IPS DF 19.7 (cell line): ENCODE measurements around the gene NPHP3.

Source experiments
- DNase-seq: peaks from one replicate; pipeline ENCODE4 v3.0.0-alpha.2; 2013; ENCODE audit warnings: low read depth, low spot score

The NPHP3 gene

DNA sequence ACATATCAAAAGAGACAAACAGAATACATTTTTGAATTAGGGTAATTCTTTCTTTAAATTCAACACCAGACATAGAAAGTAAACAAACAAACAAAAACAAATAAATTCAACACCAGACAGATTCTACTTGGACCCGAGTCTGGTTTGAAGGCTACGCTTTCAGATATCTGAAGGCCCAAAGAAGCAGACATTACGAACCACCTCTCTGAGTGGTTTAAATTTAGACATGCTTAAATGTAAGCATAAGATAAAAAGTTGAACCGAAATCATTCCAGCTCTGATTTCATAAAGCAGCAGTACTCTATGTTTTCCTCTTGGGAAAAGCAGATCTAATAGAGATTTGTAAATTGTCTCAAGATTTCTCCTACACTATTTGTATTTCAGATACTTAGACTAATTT, 32.2 kb downstream of the NPHP3 start:
- DNase-seq, result no peak

DNA sequence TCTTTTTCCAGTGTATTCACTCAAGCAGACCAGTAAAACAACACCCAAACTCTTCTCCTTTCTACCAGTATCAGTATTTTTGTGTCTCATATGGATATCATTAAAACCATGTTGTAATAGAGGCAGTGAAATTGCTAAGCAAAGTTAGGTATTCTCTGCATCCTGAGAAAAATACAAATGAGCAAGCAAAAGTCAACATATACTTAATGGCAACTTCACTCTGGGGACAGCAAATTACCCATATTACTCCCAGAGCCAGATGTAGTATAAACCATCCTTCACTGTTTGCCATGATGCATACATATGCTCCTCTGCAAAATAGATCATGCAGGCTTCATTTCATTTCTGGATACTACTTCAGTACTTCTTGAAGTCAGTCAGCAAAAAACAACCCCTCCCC, 40.0 kb downstream of the NPHP3 start:
- DNase-seq, result no peak

DNA sequence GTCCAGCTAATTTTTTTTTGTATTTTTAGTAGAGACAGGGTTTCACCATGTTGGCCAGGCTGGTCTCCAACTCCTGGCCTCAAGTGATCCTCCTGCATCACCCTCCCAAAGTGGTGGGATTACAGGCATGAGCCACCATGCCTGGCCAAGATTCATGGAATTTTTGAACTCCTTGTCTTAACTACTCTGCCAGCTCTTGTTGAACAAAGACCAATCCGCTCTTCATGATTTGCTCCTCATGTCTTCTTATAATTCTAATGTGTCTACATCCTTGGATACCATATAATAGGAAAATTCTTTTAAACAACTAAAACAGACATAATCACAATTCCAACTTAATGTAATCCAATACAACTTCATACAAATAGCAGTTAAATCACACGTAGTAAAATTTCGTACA, 40.8 kb downstream of the NPHP3 start:
- DNase-seq, result no peak

DNA sequence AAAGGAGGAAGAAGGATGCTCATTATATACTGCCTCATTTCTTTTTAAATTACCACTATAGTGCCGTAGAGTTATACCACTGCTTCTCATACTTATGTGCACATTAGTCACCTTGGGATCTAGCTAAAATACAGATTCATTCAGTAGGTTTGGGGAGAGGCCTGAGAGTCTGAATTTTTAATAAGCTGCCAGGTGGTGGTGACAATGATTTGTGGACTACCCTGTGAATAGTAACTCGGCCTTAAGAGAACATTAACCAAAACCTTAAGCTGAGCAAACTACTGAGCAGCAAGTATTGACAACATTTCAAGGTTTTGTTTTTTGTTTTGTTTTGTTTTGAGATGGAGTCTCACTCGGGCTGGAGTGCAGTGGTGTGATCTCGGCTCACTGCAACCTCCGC, 42.3 kb downstream of the NPHP3 start:
- DNase-seq, result no peak

DNA sequence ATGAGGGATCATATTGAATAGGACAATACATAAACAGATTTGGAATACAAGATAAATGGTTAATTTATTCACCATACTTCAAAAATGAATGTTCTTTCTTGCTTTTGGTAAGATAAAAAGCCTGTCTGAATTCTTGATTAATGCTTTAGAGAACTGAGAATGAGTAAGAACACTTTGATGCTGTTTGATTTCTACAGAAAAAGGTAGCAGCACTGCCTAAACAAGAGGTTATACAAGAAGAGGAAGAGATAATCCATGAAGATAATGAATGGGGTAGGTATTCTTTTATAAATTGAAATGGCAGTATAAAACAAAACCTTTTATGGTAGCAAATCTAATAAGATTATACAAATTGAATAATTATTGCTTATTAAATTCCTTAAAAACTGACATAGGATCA, 46.8 kb downstream of the NPHP3 start:
- no peak for DNase-seq

DNA sequence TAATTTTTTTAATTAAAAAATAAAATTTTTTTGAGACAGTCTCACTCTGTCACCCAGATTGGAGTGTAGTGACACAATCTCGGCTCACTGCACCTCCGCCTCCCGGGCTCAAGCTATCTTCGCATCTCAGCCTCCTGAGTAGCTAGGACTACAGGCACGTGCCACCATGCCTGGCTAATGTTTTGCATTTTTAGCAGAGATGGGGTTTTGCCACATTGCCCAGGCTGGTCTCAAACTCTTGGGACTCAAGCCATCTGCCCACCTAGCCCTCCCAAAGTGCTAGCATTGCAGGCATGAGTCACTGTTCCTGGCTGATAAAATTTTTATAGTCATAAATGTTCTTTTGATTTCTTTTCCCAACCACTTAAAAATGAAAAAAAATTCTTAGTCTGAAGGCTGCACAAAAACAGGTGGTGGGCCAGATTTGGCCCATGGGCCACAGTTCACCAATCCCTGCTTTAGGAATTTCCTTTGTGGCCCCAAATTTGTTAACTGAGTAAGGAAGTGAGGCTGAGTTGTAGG, 52.9 kb downstream of the NPHP3 start:
- no peak for DNase-seq

DNA sequence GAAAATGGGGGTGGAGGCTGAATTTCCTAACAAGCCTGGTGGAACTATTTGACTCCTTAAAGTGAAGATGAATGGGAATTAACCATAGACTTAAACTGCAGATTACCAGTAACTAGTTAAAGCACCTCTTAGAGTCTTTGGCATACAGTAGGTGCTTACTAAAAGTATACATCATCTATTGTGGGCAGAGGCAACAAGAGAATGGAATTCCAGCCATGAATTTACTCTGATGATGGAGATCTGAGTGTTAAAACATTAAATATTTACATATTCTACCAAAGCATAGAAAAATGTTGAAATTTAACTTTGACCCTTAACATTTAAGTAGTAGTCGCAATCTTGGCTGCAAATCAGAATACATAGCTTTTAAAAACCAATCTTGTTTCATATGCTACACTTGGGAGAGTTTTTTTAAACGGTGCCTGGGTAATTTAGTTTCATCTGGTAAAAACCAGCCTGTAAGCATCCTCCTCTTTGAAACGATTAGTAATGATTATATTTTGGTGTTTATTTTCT, 56.9 kb downstream of the NPHP3 start:
- no peak for DNase-seq

DNA sequence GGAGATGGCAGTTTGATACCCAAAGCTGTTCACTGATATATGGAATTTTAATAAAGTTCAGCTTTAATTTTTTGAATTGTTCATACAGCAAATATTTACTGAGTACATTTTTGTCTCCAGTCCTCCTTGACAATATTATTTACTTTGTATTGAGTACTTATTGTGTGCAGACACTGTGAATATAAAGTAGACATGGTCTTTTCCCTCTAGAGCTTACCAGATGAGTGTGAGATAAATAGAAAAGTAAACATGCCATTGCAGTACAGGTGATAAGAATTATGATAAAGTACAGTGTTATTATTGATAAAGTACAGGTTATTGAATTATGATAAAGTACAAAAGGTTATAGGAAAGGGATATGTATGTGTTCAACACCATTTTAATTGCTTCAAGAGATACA, 60.0 kb downstream of the NPHP3 start:
- no peak for DNase-seq

DNA sequence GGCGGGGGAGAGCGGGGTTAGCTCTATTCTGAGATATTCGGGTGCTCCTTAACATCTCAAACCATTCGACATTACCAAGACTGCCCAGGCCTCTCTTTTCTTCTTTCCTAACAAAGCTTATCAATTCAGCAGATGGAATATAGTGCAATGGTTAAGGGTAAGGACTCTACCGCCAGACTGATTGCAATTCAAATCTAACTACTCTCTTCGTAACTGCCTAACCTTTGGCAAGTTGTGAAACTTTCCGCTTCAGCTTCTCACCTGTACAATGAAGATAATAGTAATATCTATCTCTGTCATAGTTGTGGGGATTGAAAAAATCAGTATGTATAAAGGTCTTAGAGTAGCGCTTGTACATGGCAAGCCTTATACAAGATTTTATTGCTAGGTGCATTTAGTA, 61.1 kb downstream of the NPHP3 start:
- DNase-seq, result no peak

DNA sequence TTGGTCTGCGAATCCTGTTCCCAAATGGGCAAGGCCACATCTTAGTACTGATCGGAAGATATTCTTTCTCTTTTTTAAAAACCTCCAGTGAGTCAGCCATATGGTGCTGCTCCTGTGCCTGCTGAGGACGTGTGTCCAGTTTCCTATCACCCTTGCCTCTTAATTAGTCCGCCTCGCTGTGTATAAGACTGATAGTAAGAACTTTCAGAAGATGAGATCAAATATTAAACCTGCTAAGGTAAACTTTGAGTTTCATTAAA, 61.5 kb downstream of the NPHP3 start:
- no peak for DNase-seq

DNA sequence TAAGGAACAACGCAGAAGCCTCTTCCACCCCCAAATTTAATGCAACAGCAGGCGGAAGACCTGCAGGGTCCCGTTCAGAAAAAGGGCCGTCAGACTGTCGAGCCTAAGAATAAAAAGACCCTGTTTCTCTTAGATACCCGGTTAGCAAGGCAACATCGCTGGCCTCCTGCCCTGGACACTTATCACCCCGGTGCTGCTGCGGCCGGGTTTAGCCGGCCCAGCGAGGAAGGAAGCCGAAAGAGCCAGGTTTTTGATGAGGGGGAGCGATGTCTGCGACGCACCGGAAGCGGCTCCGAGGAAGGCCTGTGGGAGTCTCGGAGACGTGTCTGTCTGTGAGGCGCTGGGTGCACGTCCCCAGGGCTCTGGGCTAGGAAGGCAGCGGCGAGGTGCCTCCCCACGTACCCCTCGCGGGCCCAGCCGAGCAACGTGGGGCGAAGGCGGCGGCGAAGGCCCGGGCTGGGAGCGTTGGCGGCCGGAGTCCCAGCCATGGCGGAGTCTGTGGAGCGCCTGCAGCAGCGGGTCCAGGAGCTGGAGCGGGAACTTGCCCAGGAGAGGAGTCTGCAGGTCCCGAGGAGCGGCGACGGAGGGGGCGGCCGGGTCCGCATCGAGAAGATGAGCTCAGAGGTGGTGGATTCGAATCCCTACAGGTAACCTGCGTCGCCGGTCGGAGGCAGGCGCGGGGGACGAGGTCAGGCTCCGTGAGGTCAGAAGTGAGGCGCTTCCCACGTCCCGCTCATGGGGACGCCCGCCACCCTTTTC, 62.0 kb downstream of the NPHP3 start, which contains the start of gene UBA5:
UBA5 (plus strand) TSS at position 278 of the 759 bp plus-strand sequence; CDS start at position 487, 209 bp downstream.
- no peak for DNase-seq

DNA sequence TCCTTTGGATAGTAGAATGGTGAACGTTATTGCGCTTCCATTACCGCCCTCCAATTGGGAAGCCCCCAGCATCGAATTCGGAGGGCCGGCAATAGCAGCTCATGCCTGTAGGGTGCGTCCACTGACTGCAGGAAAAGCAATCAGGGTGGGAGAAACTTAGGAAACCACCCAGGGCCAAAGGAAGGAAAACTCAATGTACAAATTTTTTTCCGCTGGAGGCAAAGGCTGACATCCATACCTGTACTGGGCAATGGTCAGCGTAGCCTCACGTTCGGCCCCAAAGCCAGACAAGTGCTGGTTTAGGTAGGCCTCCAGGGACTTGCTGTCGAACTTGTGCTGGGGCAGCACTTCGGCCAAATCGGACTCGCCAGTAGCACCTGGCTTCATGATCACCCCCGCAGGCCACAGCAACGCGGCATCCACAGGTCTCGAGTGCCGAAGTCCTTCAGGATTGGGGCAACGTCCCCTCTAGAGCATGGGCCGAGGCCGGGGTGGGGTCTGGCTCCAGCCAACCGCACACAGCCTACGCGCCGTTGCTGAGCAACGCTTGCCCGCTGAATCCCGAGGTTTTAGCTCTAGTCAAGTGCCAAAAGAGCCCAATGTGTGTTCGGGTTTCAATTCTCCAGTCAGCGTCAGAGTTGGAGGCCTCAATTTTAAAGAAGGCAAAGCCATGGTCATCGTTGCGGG, 62.7 kb downstream of the NPHP3 start, which contains the start of gene ACAD11:
ACAD11 (minus strand) TSS at position 445 of the 687 bp plus-strand sequence; CDS start at position 387, 58 bp downstream.
- DNase-seq, result no peak

DNA sequence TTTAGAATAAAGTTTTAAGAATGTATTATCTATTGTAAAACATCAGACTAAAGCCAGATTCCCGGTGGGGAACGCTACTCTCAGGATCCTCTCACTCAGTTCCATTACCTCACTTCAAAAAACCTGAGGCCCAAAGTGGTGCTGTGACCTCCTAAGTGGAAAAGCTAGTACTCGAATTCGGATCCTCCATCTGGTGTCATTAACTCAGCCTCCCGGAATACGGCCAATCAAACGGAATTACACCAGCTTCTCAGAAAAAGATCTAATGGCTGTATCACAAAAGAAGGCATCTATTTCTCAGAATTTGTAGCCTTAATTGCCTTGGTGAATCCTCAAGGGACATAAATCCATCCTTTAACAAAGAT, 63.2 kb downstream of the NPHP3 start:
- DNase-seq, result no peak

DNA sequence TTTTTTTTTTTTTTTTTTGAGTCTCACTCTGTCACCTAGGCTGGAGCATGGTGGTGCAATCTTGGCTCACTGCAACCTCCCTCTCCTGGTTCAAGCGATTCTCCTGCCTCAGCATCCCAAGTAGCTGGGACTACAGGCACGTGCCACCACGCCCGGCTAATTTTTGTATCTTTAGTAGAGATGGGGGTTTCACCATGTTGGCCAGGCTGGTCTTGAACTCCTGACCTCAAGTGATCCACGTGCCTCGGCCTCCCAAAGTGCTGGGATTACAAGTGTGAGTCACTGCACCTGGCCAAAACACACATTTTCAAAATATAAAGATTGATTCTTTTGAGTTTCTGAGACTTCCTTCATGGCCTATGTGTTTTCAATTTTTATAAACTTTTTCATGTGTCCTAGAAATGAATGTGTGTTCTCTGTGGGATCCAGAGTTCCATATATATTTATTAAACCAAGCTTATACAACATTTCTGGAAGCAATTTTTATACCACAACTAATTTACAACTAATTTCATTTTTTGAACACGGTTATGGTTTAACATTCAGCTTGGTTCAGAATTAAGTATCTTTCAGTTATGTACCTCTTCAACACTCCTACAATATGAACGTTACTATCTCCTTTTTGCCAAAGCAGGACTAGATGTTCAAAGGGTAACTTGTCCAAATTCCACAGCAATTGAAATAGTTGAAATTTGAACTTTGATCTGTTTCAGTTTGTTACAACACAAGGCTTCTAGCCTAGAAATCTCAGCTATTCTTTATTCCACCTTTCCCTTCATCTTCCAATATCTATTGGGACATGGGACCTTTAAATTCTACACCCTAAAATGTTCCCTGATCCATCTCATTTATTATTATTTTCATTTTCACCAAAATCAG, 64.1 kb downstream of the NPHP3 start:
- DNase-seq, result no peak

DNA sequence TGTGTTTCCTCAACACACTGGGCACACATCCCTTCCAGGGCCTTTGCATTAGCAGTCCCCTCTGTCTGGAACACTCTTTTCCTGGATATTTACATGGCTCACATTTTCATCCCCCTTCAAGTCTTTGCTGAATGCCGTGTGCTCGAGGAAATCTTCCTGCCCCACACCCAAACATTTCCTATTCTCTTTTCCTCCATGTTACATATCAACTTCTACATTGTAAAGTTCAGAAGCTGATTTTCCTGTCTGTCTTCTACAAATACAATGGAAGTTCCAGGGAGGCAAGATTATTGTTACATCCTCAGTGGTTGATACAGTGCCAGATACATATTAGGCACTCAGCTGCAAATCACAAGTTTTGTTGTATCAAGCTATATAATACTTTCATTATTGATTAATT, 66.7 kb downstream of the NPHP3 start:
- DNase-seq, result no peak

DNA sequence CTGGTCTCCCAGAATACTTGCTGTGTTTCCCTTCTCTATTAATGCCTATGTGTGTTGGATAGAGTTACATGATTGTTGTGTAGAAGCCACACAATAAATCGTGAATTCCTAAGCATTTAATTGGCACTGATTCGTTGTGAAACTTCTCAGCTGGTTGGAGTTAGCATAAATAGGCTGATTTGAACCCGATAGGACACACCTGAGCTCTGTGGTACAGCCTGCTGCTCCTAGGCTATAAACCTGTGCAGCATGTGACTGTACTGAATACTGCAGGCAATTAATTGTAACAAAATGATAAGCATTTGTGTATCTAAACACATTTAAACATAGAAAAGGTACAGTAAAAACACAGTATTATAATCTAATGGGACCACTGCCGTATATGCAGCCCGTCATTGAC, 67.5 kb downstream of the NPHP3 start:
- no peak for DNase-seq

DNA sequence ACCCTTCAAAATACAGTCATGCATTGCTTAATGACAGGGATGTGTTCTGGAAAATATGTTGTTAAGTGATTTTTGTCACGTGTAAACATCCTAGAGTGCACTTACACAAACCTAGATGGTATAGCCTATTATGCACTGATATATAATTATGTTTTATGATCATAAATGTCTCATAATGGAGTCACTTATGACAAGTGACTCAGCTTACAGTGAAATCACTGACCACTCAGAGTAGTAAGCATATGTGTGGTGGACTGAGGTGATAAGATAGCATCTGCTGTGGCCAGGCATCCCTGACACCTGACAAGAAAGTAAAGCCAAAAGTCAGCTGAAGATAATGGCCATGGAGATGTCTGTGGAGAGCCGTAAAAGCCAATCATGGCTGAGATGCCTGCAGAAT, 68.0 kb downstream of the NPHP3 start:
- no peak for DNase-seq

DNA sequence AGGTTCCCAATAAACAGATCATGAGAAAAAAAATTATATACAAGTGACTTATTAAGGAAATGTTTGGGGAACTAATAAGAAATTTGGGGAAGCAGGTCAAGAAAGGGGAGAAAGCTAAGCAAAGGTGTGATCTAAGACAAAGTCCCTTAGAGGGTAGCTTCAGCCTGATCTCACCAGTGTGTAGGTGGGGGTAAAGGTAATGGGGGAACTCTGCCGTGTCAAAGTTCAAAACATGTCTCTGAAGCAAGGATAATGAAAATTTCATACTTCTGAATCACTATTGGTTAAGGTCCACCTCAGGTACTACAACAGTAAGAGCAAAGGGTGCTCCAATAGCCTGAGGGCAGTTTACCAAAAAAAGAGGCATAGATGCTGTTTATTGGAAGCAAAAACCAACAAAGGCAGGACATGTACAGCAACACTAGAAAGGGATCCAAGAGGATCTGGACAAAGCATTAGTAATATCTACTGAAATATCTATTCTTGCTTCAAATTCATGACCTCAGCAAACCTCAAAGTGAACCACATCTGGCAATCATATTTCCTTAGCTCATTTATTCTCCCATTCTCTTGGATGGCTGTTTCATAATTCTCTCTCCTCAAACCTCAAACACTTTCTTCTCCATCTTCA, 69.5 kb downstream of the NPHP3 start:
- DNase-seq, result no peak

DNA sequence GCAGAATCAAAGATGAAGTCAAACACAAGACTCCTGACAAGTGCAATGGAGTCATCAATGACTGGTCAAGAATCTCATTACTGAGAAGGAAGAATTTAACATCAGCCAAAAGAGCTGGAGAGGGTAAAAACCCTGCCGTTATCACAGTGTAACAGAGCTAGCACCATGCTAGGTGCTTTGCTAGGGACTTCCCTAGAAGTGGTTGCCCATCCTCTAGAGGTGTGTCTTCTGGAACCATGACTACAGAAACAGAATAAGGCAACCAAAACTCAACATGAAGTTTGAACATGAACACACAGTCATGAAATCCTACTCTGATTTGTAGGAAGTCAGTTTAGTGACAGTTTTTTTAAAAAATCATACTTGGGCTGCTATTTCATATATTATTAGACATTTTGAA, 72.1 kb downstream of the NPHP3 start:
- no peak for DNase-seq

DNA sequence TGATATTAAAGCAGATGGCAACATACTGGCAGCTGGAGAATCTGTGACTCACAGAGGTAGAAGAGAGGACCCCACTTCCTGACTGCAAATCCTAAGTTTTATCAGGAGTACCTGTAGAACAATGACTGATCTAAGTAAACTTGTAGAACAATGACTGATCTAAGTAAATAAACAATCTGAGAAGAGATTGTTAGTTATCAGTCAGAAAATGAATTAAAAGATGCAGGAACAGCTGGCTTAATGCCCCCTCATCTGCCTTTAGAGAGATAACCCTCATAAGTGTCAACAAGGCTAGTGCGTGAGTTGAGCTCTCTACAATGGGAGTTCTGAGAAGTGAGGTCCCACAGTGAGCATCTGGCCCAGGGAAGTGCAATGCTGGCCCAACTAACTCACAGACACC, 77.2 kb downstream of the NPHP3 start:
- DNase-seq, result no peak

DNA sequence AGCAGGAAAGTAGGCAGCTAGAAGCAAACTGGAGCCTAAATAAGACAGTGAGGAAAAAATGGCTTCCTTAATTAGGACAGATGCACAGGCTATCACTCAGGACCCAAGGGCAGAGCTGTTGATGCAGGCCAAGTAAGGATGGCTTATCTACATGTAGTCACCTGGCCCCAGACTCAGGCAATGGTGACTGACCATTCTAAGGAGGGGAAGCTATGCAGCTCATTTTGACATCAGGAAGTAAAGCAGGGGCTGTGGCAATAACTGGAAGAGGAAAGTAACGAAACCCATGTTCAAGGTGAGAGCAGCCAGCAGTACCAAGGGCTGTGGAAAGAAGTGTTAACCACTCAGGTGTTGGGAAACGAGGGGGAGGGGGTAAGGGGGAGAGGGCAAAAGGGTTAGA, 78.8 kb downstream of the NPHP3 start:
- no peak for DNase-seq

DNA sequence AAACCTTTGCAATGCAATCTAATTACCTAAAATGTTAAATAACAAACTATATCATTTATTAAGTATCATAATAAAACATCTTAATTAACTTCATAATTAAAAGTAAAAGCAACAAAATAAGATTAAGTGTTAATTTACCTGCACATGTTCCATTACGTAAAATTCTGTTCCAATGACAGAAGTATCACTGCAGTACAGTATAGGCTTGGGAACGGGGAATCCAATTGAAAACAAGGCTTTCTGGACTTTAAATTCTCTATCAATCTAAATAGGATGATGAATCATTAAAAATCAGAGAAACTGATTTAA, 79.7 kb downstream of the NPHP3 start:
- DNase-seq, result no peak
